NCI-H146 (cell line): ENCODE measurements around the gene SLC9C2.
"Not testable (repeated sequence)": the region's sequence is repeated elsewhere in the genome, so short reads cannot be mapped to it uniquely, and the experiment has no call there.

Experiments
- DNase-seq: peaks from one replicate; lab custom pipeline; 2025; lab: John Stamatoyannopoulos, UW

Gene SLC9C2, protein sequence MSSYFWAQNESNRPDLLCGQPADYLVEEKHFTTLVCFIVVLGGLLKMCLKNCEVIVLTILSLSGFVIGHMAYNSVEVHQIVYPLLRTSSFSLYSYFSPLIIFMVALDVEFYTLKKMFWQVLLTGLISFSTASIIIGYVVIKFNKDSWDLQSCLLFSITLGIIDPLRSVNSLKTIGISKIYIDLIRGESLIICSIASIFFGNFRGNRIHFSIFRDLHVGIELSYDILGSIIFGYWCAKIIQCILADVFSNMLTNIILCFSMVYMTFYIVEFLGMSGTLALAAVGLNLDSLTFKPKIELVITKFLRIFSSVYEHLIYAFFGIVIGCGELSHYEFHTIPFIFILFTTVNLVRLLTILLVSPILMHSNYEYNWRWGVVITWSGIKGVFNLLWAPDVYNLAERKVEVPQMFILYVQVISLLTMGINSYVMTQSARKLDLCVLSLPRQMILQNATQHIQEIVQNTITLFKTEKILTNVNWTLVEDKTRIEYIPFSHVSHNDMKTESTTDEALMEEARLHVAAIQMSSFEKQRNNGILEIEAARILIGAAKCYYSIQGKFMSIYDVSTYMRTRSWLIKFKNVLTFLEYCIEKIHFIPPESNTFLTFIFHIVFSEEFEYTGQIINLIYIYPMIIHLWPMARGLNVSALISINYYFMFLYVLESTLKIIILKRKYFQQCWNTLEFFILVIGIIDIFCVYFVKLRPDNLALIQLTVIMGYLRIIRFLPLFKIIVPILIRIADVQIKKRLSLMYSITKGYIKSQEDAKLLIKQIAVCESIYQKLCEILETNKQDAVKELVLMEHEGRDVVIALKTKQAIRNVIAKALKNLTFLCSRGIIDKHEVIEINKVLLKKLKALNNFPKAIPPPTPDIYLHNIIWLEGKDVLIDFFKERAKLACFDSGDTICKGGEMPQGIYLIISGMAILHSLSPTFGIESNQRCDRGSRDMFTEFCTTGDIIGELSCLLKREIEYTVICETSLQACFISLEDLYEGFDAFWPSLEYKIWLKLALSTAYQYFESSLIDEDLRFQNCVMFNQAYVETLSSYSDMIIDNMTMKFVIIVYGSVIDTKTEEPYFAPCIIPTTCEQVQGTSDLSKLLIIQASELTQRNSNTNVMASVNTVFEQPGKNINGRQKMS

DNA sequence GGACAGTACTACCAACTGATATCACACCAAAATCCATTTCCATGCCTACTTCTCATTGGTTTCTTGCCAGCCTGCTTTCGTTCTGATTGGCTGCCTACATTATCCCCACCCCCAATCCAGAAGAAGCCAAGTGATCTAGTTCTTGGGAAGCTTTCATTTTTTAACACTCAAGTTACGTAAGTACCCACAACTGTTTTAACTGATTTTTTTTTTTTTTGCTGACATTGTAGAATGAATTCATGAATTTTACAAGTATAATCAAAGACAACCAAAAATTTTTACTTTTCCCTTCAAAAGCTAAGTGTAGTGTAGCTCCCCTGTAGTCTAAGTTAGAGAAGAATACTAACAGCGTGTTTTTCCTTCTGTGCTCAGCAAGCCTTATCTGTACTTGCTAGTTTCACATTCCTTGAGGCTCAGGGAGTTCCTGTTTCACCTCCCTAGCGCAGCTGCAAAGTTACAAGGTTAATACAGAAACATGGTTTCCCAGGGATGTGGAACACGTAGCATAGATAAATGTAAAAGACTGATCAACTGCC is at the start of gene SLC9C2:
Gene SLC9C2 (minus strand): TSS at position 17 of the 536 bp plus-strand sequence. CDS start 1,296 bp downstream, outside the sequence.
- no peak for DNase-seq

- no peak for DNase-seq
Observed at GRCh38 chr1:173648880-173649605, 46.2 kb upstream of the SLC9C2 start.

- no peak for DNase-seq
Observed at GRCh38 chr1:173646656-173647055, 43.8 kb upstream of the SLC9C2 start.

DNA sequence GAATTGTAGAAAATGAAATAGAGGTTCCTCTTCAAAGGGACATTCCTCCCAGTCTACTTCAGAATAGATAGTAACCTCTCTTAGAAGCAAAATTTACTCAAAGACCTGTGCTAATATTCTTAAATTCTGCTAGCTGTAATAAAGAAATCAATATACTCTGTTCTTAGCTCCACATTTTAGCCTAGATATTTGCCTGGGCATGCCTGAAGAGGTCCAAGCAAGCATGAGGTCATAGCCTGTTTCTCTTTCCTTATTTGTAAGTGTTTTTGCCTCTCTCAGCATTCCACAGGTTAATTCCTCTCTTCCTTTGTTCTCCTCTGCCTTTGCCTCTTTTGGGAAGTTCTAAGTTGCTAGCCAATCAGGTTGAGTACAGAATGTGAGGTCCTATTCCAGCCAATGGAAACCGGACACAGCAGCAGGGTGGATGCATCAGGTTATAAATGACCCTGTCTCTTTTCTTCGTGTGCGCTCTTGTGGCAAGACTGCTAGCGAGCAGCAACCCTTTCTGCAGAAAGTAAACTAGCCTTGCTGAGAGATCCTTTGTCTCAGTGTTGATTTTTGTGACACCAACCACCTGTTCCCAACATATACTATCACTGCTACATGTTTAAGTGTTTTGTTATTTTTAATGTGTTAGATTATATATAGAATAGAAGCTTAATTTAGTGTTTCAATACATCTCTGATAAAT is 39.7 kb upstream of the SLC9C2 start:
- not testable (repeated sequence) for DNase-seq

DNA sequence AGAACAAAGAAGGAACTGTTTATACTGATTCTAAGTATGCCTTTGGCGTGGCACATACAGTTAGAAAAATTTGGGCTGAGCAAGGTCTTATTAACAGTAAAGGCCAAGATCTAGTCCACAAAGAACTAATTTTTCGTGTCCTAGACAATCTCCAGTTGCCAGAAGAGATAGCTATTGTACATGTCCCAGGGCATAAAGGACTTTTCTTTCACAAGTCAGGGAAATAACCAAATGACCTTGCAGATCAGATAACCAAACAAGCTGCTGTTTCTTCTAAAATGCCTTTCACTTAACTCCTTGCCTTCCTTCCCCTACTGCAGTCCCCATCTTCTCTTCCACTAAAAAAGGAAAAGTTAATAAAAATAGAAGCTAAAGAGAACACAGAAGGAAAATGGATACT is 36.2 kb upstream of the SLC9C2 start:
- no peak for DNase-seq

- DNase-seq = no peak
Observed at GRCh38 chr1:173638043-173639021, 35.5 kb upstream of the SLC9C2 start.

GRCh38 chr1:173637236-173638042 is 34.6 kb upstream of the SLC9C2 start:
- not testable (repeated sequence) for DNase-seq

DNA sequence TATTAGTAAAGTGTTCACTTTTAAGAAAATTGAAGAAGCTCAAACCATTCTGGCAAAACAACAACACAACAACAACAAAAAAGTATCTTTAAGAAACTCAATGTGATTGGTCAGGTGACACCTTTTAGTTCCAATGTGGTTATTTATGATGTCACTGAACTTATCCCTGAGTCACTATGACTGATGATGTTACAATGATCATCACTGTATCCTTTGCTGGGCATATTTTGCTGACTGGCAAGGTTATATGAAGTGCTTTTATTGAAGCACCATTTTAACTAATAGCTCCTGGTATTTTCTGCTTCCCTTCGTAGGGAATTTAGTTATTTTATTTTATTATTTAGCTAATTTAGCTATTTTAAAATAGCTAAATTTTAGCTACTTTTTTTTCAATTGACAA is 32.2 kb upstream of the SLC9C2 start, which contains the start of gene TEX50:
Gene TEX50 (plus strand): TSS at position 223 of the 400 bp plus-strand sequence. CDS start 184 bp downstream, outside the sequence.
- no peak for DNase-seq

DNA sequence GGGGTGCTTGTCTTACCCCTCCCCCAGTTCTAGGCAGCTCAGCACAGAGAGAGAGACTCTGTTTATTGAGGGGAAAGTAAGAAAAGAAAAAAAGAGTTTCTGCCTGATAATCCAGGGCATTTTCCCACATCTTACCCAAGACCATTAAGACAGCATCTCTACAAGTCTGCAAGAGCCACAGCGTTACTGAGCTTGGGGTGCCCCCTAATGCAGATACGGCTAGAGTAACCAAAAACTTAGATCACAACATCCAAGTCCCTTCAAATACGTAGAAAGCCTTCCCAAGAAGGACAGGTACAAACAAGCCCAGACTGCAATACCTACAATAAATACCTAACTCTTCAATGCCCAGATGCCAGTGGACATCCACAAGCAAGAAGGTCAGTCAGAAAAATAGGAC is 26.0 kb upstream of the SLC9C2 start:
- DNase-seq = no peak

DNA sequence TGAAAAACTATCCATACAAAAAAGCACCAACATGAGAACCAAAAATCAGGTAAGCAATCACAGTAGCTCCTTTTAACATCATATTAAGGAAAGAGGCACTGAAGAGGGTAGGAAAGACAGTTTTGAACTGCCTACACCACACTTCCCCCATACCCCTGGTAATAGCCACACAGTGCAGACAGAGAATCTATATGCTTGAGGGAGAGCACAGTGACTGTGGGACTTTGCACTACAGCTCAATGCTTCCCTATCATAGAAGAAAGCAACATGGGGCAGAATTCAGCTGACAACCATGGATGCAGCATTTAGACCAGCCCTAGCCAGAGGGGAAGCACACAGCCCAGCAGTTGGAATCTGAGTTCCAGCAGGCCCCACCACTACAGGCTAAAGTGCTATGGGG is 24.4 kb upstream of the SLC9C2 start:
- DNase-seq = no peak

GRCh38 chr1:173616859-173617258 is 14.0 kb upstream of the SLC9C2 start:
- no peak for DNase-seq

- DNase-seq = not testable (repeated sequence)
Observed at GRCh38 chr1:173613086-173613485, 10.2 kb upstream of the SLC9C2 start.

DNA sequence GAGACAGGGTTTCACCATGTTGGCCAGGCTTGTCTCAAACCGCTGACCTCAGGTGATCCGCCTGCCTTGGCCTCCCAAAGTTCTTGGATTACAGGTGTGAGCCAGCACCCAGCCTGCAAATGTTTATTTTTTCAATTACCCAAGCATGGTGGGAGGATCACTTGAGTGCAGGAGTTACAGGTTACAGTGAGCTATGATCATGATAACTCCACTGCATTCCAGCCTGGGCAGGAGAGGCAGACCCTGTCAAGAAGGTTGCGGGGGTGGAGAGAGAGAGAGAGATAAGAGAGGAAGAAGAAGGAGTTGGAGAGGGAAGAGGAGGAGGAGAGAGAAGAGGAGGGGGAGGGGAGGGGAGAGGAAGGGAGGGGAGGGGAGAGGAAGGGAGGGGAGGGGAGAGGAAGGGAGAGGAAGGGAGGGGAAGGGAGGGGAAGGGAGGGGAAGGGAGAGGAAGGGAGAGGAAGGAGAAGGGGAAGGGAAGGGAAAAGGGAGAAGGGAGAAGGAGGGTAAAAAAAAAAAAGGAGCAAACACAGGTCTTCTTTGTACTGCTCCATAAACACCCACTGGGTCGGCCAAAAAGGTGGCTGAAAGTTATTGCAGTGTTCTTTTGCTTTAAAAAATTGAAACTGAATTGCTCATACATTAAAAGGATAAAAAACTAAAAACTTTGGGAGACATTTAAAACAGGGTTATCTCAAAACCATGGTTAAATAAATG is 5.8 kb upstream of the SLC9C2 start:
- no peak for DNase-seq

DNA sequence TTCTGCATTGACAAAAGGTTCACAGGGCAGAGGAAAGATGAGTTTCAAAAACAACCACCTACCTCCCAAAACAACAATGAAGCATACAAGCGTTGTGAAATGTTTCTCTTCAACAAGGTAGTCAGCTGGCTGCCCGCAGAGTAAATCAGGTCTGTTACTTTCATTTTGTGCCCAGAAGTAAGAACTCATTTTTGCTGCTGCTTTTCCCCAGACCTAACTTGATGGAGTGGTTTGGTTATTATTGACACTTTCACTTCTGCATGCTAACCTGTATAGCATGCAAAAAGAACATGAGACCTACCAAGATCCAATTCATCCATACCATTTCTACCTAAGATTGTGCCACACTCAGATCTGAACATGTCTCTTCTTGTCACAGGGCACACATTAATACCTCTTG is 1.3 kb downstream of the SLC9C2 start:
- no peak for DNase-seq

- no peak for DNase-seq
Observed at GRCh38 chr1:173596097-173596825, 6.6 kb downstream of the SLC9C2 start.

- DNase-seq = not testable (repeated sequence)
Observed at GRCh38 chr1:173591138-173591537, 11.7 kb downstream of the SLC9C2 start.

DNA sequence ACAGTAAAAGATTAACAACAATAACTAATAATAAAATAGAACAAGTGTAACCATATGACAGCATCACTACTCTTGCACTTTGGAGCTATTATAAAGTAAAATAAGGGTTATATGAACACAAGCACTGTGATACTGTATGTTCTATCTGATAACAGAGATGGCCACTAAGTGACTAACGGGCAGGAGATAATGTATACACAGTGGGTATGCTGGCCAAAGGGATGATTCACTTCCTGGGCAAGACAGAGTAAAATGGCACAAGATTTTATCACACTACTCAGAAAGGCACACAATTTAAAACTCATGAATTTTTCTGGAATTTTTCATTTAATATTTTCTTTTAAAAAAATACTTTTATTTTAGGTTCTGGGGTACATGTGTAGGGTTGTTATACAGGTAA is 12.3 kb downstream of the SLC9C2 start:
- DNase-seq = no peak
